ENCODE data around the gene LGALS14.

DNA sequence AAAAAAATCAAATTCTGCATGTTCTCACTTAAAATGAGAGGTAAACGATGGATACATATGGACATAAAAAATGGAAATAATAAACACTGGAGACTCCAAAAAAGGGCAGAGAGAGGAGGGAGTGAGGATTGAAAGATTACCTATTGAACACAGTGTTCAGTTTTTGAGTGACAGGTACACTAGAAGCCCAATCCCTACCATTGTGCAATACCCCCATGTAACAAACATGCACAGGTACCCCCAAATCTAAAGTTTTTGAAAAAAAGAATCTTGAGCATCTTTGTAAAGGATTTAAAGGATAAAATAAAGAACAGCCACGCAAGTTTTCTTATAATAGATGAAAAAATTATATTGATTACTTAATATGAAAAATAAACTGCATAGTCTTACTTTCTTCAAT lies 50.3 kb downstream of the LGALS14 start:
- TF ChIP-seq, protein P1, sequence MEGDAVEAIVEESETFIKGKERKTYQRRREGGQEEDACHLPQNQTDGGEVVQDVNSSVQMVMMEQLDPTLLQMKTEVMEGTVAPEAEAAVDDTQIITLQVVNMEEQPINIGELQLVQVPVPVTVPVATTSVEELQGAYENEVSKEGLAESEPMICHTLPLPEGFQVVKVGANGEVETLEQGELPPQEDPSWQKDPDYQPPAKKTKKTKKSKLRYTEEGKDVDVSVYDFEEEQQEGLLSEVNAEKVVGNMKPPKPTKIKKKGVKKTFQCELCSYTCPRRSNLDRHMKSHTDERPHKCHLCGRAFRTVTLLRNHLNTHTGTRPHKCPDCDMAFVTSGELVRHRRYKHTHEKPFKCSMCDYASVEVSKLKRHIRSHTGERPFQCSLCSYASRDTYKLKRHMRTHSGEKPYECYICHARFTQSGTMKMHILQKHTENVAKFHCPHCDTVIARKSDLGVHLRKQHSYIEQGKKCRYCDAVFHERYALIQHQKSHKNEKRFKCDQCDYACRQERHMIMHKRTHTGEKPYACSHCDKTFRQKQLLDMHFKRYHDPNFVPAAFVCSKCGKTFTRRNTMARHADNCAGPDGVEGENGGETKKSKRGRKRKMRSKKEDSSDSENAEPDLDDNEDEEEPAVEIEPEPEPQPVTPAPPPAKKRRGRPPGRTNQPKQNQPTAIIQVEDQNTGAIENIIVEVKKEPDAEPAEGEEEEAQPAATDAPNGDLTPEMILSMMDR (conservative IDR thresholded peaks at IDR 0.05; ENCODE audit: low read depth, low read length) = no peak
- TF ChIP-seq EZH2 (IDR thresholded peaks at IDR 0.05; ENCODE audit: low read length, unreplicated experiment) = no peak

All from PC-3 (cell line).